HG03060 (cell line): ENCODE data around the gene DBF4B.
"Not testable (repeated sequence)": the region's sequence is repeated elsewhere in the genome, so short reads cannot be mapped to it uniquely, and the experiment has no call there.

ENCODE experiments used
- ATAC-seq: cut with Tn5 transposase; IDR thresholded peaks from one replicate; pipeline ENCODE4 v1.9.1; 2021; ENCODE audit warnings: low read depth, moderate number of reproducible peaks; ENCODE audit not compliant: unreplicated experiment

Gene DBF4B

DNA sequence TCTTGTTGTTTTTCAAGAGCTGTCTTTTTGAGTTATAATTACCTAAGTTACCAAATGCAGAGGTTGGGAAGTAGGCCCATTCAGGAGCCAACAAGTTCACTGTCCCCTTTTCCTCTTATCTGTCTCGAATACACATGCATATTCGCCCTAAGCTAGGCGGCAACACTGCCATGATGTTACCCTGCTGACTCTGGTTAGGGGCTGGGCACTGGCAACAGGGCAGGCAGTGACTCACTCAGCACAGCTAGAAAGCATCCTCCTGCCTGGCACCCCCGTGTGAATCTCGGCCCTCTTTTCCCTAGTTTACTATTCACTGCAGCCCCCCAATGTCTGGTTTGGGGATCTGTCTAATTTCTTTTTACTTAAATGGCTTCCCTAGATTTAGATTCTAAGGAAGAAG is 13.8 kb downstream of the DBF4B start:
- no peak for ATAC-seq

DNA sequence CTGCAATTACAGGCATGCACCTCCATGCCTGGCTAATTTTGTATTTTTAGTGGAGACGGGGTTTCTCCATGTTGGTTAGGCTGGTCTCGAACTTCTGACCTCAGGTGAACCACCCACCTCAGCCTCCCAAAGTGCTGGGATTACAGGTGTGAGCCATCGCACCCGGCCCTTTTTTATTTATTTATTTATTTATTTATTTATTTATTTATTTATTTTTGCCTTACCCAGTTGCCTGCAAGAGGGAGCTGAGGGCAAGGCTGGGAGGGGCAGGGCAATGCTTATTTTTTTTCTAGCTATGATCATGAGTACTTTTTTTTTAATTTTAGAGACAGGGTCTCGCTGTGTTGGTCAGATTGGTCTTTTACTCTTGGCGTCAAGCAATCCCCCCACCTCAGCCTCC is 17.7 kb downstream of the DBF4B start:
- not testable (repeated sequence) for ATAC-seq

DNA sequence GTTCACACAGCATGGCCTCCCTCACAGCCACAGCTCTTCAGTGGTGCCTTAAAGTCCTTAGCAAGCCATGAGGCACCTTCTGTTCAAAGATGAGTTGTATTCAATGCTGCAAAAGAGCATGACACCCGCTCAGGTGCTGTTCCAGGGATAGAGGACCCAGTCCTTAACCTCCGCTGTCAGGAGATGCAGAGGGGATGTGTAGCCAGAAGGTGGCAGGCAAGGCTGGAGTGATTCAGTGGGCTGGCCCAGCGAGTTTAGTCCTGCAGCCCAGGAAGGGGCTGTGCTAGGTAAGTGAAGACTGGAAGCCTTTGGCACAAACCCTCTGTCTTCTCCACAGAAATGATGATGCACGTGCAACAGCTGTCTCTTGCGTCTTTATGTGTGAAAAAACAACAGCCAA is 25.3 kb downstream of the DBF4B start:
- ATAC-seq, result no peak

DNA sequence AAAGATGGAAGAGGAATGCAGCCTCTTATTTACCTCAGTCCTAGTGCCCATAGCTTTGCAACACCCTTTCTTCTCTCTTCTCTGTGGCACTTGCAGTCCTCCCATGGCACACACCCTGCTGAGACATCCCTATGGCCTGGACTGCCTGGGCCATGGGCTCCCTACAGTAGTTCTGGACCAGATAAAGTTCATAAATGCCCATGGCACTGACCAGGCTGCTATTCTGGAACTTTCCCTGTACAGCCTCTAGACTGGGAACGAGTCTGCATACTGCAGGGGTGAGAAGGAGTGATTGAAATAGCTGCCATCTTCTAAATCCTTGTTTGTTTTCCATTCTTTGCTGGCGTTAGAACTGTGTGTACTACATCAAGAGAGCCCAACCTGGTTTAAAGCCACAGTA is 25.8 kb downstream of the DBF4B start:
- ATAC-seq, result no peak

DNA sequence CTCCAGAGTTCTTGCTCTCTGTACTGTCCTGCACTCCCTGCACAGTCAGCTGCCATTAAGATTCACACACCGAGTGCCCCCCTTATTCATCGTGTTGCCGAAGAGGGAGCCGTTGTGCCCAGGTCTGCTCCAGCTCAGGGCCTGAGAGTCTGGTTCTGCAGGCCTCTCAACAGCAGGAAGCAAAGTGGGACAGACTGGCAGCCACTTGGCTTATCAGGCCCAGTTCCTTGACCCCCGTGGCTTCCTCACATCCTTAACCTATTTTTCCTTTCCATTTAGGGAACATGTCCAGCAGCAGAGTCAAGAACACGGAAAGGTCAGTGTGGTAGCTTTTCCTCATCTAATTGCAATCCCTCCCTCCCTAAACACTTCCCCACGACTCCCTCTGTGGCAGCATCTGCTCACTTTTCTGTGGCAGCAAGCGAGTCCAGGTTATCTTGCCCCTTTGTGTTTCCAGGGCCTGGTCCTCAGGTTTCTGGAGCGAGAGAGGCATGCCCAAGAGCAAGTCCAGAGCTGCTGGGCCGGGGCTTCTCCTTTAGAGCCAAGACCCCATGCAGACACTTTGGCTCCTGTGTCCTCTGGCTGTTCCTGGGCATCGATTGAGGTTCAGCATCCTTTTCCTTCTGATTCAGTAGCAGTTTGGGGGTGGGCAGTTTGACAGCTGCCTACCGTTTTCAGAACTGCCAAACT is 28.2 kb downstream of the DBF4B start:
- no peak for ATAC-seq

DNA sequence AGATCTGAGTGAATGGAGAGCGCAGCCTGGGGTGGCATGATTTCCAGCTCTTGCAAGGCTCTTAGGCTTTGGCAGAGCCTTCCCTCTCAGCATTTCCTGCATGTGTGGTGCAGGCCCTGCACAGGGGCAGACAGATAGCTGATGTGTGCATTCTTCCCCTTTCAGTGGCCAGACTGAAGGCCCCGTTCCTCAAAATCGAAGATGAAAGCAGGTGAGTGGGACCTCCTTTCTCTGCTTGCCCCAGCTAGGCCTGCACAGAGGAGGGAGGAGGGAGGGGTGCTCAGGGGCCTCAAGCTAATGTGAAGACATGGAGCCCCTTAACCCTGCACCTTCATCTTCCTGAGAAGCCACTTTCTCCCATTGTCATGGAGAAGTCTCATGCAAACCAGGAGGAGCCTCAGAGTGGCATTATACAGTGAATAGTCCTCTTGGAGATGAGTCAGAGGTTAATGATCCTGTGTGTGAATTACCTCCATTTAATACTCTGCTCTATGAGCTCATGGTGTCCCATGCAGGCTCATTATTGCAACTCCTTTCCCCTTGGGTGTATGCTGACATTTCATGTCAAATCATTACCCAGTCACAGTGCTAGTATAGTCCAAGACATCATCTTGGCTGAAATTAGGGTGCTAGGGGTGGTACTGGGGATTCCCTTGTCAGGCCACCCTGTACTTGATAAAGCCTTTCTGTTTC is 29.9 kb downstream of the DBF4B start:
- ATAC-seq, result no peak

DNA sequence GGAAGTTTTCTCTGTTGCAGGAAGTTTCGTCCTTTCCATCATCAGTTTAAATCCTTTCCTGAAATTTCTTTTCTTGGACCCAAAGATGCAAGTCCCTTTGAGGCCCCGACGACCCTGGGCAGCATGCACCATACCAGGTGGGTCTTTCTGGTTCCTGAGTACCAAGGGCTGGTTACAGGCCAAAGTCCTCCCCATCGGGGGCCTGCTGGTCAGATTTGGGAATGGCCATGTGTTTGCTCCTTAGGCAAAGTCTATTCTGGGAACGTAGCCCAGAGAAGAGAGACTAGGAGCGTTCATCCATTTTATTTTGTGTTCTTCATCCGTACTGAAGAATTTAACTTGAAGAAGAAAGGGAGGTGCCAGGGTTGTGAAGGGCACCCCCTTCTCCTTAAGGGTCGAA is 32.9 kb downstream of the DBF4B start:
- ATAC-seq, result no peak

DNA sequence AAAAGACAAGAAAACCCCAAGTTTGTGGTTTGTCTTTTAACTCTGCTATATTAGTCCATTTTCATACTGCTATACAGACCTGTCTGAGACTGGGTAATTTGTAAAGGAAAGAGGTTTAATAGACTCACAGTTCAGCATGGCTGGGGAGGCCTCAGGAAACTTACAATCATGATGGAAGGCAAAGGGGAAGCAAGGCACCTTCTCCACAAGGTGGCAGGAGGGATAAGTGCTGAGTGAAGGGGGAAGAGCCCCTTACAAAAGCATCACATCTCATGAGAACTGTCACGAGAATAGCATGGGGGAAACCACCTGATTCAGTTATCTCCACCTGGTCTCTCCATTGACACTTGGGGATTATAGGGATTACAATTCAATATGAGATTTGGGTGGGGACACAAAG is 36.8 kb downstream of the DBF4B start:
- no peak for ATAC-seq

DNA sequence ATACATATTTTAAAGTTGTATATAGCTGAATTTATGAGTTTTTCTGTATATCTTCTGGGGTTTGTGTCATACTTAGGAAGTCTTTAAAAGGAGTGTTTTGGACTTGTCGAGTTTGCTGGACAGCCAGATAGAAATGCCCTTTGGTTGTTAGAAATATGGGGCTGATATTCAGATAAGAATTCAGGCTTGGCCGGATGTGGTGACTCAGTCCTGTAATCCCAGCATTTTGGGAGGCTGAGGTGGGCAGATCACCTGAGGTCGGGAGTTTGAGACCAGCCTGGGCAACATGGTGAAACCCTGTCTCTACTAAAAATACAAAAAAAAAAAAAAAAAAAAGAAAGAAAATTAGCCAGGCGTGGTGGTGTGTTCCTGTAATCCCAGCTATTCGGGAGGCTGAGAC is 37.3 kb downstream of the DBF4B start:
- not testable (repeated sequence) for ATAC-seq

DNA sequence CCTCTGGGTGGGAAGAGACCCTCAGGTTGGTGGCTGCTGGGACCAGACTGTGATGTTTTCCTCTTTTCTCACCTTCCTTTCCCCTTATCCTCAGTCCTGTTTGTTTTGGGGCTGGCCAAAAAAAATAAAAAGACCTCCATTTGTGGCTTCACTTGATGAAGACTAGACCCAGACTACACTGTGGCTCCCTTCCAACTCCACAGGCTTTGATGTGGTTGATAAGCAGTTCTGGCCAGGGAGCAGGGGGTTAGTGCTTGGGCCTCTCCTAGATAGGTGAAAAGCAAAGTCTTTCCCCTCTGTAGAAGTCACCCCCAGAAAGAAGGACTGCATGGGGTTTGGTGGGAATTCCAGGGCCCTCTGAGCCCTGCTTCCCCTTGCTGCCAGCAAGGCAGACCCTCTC is 39.1 kb downstream of the DBF4B start:
- ATAC-seq, result no peak

DNA sequence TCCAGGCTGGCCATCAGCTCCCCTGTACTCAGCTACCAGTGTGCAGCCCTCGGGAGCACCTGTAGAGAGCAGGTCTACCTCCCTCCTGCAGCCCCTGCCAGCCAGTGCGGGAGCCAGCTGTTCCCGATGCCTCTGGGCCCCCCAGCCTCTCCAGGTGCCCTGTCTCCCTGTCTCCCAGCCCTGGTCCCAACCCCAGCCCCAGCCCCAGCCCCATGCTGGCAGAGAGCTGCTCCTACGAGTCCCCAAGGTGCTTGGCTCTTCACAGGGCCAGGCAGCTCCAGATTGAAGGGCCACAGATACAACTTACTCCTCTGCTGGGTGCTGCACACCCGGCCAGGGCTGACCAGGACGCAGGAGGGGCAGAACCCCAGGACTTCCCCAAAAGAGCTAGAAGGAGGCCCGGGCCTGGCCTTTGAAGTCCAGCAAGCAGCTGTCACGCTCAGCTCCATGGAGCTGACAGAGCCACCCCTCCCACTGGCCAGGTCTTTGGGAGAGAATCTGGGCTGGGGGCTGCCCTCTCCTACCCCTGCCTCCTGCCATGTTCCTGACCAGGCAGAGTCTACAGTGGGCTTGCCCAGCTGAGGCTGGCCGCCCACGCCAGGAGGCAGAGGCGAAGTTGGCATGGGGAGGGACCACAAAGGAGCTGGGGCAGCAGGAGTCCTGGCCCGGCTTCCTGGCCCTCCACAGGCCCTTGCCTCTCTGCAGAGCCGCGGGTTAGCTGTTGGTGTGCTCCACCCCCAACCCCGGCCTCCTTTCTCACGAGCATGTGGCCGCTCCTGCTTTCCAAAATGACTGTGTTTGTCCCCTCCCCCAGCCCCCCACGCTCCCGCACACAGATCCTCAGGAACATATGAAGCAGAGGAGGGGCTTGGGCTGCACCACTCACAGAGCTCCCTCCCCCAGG is 40.9 kb downstream of the DBF4B start:
- no peak for ATAC-seq

DNA sequence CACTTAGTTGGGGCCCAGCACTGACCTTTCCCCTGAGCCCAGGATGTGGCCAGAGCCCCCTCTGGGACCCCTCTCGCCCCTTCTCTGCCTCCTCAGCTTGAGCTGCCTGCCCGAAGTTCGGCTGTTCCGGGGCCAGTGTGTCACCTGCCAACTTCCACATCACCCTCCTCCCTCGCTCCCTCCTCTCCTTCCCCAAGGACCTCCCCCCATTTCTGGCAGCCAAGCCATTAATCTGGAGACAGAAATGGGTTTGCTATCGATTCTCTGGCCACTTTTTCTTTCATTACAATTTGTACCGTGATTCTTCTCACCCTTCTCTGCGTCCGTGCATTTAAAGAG is 41.5 kb downstream of the DBF4B start:
- ATAC-seq, result no peak

DNA sequence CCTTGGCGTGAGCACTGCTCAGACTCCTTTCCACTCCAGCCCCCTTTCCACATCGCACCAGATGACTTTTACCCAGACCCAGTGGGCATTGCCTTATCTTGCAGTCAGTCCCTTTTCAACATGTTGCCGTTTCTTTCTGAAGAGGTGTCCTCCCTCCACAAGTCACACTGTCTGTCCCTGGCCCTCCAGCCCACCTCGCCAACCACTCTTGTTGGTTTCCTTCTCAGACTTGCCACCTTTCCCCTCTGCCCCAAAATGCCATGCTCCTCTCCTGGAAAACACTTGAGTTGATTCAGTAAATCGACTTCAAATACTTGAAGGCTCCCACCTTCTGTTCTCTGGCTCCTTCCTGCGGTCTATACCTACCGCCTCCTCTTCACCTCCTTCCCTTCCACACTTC is 42.9 kb downstream of the DBF4B start:
- ATAC-seq, result no peak

DNA sequence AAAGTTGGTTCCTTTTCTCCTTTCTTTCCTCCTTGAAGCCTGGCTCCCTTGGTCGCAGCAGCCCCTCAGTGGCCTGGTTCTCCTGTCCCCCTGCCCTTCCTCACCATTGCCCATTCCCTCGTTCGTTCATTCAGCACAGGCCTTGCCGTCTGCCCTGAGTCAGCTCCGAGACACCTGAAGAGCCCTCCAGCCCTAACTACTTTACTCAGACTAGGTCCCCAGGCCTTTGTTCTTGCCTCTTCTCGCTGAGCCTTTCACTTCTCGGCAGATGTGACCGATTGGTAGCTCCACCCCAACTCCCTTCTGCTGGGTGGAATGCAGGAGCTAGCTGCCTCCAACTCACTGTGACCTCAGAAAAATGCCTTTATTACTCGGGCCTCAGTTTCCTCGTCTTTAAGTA is 43.3 kb downstream of the DBF4B start:
- ATAC-seq, result no peak

DNA sequence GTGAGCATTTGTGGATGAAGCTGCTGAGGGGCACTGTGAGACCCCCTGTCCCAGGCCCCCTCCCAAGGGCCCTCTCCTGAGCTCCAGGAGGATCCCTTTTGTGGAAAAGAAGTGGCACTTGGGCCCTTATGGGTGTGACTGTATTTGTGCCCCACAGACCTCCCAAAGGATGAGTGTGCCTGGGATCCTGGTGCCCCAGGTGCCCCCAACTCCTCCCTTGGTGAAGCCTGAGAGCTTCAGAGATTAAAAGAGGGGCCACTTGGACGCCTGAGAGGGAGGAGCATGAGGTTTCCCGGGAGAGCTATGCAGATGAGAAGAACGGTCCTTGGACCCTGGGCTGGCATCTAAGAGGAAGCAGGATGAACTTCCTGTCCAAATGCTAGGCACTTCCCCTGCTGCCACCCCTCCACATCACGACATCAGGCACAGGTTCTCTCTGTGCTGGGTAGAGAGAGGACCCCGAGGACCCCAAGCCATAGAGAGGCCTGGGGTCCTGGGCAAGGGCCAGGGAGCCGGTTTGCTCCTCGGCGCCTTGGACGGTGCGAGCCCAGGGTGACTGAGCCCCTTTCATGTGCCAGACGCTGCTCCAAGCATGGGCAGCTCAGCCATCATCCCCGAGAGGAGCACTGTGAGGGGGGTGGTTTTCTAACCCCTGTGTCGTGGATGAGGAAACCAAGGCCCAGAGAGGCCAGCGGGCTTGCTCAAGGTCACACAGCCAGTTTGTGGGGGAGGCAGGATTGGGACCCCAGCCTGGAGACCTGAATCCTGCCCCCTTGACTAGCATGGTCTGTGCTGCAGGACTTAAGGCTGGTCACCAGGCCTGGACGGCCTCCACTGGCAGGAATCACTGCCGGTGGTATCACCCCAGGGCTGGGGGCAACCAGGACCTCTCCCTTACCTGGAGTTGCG is 44.7 kb downstream of the DBF4B start:
- no peak for ATAC-seq

DNA sequence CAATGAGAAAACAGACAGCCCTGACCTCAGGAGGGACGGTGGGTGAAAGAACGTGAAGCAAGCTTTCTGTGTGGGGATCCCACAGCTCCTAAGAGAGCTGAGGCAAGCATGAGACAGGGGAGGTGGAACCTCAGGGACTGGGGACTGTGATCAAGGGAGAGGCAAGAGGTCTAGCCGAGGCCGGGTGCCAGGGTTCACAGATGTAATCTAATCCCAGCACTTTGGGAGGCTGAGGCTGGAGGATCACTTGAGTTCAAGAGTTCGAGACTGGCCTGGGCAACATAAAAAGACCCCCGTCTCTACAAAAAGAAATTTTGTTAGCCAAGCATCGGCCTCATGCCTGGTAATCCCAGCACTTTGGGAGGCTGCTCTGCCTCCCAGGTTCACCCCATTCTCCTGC is 45.8 kb downstream of the DBF4B start:
- no peak for ATAC-seq

DNA sequence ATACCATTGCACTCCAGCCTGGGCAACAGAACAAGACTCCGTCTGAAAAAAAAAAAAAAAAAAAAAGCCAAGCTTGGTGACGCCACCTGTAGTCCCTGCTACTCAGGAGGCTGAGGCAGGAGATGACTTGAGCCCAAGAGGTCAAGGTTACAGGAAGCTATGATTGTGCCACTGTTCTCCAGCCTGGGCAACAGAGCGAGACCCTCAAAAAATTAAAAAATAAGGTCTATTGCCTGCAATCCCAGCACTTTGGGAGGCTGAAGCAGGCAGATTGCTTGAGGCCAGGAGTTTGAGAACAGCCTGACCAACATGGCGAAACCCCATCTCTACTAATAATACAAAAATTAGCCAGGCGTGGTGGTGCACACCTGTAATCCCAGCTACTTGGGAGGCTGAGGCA is 46.7 kb downstream of the DBF4B start:
- not testable (repeated sequence) for ATAC-seq

DNA sequence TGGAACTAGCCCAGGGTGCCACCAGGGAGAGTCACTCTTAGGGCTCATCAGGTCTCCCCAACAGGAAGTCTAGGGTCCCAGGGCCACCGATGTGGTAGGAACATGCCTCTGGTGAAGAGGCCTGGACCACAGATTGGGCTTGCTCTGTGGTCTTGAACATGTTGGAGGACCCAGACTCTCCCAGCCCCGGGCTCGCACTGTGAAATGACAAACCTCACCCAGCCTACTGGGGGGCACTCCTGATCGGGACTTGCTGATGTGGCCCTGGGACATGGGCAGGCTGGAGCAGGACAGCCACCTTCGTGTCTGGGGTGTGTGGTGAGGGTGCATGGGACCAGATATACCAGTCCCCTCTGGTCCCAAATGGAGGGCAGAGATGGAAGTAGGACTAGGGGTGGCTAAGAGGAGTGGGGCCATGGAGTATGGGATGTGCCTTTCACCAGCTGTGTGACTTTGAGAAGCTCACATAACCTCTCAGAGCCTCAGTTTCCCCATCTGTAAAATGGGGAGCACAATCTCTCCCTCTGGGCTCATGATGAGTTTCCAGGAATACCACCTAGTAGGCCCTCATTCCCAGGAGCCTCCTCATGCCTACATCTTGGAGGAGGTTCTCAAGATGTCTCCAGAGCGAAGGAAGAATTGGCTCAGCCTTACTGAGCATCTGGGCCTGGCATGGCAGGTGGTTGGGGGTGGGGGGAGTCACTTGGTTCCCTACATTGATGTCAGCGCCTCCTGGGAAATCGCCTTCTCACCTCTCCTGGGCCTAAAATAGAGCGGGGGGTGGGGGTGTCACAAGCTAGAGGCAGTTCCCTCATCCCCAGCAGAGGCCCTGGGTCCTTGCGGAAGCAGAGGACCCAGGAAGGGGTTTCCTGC is 48.8 kb downstream of the DBF4B start:
- no peak for ATAC-seq

DNA sequence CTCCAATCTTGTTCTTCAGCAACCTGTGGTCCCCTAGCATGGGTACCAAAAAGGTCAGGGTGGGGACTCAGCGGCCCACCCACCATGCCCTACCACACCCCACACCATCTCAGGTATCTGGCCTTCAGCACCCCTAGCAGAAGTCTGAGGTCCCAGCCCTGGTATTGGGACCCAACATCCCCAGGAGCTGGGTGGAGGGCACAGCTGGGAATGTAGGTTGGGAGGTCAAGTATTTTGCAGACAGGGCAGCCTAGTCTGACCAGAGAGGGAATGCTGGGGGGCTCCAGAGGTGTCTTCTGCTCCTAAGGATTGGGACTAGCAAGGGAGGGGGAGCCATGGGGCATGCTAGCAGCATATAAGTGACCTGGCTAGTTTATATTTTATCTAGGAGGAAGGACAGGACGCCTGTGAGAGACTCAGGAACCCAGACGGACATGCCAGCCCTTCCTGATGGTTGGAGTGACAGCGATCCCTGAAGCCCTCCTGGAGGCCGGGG is 49.5 kb downstream of the DBF4B start:
- no peak for ATAC-seq
